Right ventricle myocardium inferior (tissue), 1 donor: Measurements from ENCODE around the gene NEK7. TPM values are rescaled to one million over a fixed set of nuclear protein-coding genes. Genes with fewer than 3 reads are reported as not detected.

Experiments used
- ATAC-seq: fragments of 200-7000 bp; cut with Tn5 transposase; one replicate; pipeline ENCODE4 v1.9.1; 2020; ENCODE audit warnings: mild to moderate bottlenecking, moderate library complexity
- DNase-seq: peaks from one replicate; pipeline ENCODE4 v3.0.0; 2021; ENCODE audit errors: missing footprints
- intact Hi-C: fragments of 100-400 bp; cut with DNase I; formaldehyde crosslinking; loops from one replicate; pipeline ENCODE4 v1.11.0; 2022
- total RNA-seq: library from RNA; stranded (reverse); fragmentation: NEBNext Ultra II Directional; extraction: Animal tissue kit (Norgen Biotek cat#: 25700); gene quantifications from one replicate; pipeline ENCODE4 v1.2.1, GENCODE V29; 2021
- donor health status: DM: no; HTN: yes; CAD: no; lungs with severe emphysema.

The NEK7 gene
- total RNA-seq, 1 donor from 2014 or later = 188 TPM

- DNase-seq (no peak), ATAC-seq (no peak)
- intact Hi-C loops = no loop called here
These were observed 22.5 kb upstream of the NEK7 start for GRCh38 chr1:198134252-198134651.

DNA sequence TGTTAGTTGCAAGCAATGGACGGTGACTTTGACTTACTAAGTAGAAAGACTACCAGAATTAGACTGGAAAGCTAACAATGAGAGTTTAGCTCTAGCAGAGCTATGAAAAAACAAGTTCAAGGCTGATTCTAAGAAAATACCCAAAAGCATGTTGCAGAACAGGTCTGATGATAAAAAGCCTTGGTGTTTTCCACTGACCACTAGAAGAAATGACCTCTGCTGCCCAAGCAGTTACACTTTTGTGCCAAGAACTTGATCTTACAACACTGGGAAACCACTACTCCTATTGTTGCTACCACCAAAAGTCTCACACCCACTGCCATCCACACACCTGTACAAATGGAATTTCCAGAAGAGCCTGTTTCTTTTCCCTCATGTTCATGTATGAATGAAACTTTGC, 21.4 kb upstream of the NEK7 start:
- no peak for DNase-seq
- ATAC-seq = no peak
- intact Hi-C loops = no loop called here

DNA sequence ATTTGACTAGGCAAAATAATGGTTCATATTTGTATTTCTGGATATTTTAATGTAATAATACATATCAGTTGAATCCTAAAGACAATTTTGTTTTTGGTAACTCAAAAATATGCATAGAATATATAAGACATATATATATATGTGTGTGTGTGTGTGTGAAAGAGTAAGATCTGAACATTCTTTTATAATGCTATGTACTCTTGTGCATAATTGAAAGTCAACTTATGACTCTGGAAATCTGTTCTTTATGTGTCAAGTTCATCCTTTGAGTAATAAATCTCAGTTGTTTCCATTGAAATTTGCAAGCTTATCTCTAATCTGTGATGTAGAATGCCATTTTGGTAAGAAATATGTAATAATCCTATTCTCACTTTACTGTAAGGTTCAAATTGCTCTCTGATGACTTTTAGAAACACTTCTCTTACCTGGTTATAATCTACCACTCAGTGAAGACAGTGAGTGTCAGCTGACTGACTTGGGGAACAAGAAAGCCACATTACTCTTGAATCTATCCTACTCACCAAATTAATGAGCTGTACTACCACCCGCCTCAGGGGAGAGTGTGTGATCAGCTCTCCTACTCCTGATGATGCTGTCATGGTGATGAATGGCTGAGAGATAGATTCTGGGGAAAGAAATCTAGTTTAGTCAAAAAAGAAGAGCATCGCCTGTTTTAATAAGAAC, 15.0 kb upstream of the NEK7 start:
- no peak for ATAC-seq
- no peak for DNase-seq
- intact Hi-C loops = no loop called here

GRCh38 chr1:198143797-198144196, 13.0 kb upstream of the NEK7 start:
- DNase-seq = no peak
- ATAC-seq = no peak
- intact Hi-C loops = no loop called here

GRCh38 chr1:198147216-198147615, 9.6 kb upstream of the NEK7 start:
- no peak for ATAC-seq

DNA sequence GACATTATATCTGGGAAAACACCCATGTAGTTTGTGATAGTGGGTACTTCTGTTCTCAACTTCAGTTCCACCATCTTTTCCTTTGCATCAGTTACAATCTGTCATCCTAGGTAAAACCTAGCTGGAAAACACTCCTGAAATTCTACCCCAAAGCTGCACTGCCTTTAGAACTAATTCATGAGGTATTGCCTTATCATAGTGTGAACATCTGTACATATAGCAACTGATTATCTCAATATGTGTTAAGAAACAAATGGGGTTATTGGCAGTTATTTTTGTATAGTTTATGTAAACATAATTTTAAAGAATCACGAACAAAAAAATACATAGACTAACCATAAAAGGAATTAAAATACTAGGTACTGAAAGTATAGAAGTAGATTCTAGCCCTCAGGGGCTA, 6.4 kb upstream of the NEK7 start:
- ATAC-seq = no peak
- intact Hi-C loops = loop anchor here (5.0 kb wide), 1 partner anchor 33 kb away; no protein-coding TSS in a partner anchor

More at GRCh38 chr1:198147216-198147615, 9.6 kb upstream of the NEK7 start:
- intact Hi-C loops = no loop called here
- DNase-seq = no peak

GRCh38 chr1:198151688-198152087, 5.1 kb upstream of the NEK7 start:
- no peak for ATAC-seq
- intact Hi-C loops = loop anchor here (5.0 kb wide), 1 partner anchor 34 kb away; no protein-coding TSS in a partner anchor
- no peak for DNase-seq

More for the DNA sequence above, 6.4 kb upstream of the NEK7 start:
- DNase-seq = no peak

DNA sequence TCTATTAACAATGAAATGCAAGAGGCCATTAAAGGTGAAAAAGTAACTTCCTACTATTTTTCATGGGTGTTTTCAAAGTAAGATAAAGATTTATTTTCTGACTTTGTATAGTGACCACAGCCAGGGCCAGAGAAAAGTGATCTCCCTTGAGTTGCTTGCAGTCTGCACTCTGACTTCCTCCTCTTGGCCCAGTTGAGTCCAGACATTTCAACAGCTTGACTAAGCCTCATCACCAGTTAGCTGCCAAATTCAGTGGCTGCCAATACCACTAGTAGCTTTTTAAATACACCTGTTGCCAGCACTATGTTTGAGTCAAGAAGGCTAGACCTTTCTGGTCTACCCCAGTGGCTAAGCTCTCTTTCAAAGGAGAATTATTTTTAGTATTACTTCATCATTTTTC, 3.7 kb upstream of the NEK7 start:
- ATAC-seq (peak; percentile 49), DNase-seq (no peak)
- intact Hi-C loops = loop anchor here (5.0 kb wide), 1 partner anchor 36 kb away; no protein-coding TSS in a partner anchor

GRCh38 chr1:198153804-198154203, 3.0 kb upstream of the NEK7 start:
- ATAC-seq = no peak
- DNase-seq = no peak
- intact Hi-C loops = loop anchor here (5.0 kb wide), 1 partner anchor 37 kb away; no protein-coding TSS in a partner anchor

DNA sequence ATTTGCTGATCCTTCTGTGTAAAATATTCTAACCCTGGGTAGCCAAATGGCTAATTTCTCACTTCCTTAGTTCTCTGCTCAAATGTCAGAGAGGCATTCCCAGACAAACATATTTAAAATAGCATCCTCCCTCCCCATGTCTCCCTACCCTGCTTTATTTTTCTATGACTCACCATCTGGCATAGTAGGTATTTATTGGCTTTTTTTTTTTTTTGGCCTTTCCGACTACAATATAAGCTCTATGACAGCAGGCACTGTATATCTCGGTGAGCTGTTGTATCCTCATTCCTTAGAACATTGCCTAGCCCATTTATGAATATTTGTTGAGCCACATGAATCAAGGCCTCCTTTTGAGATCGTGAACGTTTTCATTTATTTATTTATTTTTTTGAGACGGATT, 1.5 kb upstream of the NEK7 start:
- ATAC-seq (no peak), DNase-seq (no peak)
- intact Hi-C loops = loop anchor here (5.0 kb wide), 4 partner anchors 47 to 127 kb away; no protein-coding TSS in a partner anchor

DNA sequence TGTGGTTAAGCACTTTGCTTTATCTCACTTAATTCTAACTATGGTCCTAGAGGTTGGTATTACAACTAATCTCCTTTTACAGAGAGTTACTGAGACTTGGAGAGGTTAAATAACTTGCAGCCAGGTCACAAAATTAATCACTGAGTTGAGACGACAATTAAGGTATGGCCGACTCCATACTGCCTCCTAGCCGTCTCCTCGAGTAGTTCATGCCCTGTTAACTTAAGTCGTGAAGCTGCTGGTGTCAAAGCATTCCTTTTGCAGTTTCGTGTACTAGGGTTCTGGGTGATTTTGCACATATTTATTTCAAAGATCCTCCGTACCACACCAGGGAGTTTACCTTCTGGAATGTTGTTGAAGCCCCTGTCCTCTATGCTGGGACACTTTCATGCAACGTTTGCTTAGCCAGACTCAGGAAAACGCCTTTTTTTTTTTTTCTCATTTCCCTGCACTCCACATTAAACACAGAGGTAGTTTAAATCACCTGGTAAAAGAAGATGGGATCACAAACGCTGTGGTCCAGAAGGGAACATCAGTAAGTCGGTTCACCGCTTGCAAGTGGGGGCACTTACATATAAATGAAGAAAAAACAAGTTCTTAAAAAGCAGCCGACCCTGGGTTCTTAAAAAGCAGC, 570 bp upstream of the NEK7 start:
- no peak for ATAC-seq
- intact Hi-C loops = loop anchor here (5.0 kb wide), 4 partner anchors 46 to 126 kb away; no protein-coding TSS in a partner anchor
- DNase-seq = no peak

DNA sequence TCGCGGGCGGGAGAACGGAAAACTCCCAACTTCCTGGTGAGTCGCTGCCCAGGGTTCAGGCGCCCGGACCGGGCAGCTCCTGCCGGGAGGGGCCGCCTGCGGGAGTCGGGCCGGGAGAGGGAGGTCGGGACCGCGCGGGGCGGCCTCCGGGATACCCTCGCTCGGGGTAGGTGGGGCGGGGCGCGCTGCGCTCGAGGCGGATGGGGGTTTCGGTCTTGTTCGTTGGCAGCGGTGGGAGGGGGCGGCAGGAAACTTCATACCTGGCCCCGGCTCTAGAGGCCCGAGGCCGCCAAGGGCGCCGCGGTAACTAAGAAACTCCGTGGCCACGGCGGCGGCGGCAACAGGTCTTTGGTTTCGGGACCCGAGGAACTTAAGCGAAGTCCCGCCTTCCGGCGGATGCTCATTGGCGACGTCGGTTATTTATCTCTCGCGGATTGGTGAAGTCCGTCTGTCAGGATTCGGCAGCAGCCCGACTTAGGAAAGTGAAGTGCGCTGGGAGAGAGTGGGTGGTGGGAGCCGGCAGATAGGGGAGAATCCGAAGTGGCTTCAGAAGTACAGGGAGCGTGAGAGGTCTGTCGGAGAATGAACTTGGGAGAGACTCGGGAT, 546 bp downstream of the NEK7 start:
- intact Hi-C loops = loop anchor here (5.0 kb wide), 4 partner anchors 45 to 125 kb away; no protein-coding TSS in a partner anchor
- DNase-seq = peak; percentile 96
- peak; percentile 76 for ATAC-seq

DNA sequence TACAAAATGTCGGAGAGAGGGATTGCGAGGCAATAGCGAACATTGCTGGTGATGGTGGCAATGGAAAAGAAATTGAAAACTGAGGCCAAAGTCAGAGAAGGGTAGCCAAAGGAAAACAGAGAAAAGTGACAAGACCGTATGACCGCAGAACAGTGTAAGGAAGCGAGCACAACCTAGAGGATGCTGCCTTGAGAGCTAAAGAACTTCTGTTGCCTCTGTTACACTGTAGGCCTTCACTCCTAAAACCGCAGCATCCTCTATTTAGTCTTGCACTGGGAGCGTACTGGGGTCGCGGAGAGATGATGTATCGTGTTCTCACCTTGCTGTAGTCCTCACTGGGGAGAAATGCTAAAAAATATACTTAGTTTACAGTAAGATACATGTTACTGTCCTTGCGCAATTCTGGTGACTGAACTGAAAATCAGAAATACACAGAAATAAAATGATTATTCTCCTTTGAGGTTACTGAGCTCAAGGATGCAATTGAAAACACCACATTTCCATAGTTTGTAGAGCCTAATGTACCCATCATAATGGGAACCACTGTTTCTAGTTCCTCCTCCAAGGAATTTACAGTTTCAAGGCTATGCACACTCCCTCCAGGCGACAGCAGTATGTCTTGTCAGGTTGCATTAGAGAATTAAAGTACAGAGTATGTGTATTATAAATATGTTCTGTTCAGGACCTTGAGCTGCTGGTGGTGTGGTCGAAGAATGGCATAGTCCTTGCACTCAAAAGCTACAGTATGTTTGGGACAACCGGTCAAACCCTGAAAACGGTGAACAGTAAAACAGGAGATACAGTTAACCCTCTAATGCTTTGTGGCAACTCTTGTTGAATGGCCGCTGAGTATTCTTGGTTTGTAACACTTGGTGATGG, 1.3 kb downstream of the NEK7 start:
- ATAC-seq (no peak), DNase-seq (no peak)

DNA sequence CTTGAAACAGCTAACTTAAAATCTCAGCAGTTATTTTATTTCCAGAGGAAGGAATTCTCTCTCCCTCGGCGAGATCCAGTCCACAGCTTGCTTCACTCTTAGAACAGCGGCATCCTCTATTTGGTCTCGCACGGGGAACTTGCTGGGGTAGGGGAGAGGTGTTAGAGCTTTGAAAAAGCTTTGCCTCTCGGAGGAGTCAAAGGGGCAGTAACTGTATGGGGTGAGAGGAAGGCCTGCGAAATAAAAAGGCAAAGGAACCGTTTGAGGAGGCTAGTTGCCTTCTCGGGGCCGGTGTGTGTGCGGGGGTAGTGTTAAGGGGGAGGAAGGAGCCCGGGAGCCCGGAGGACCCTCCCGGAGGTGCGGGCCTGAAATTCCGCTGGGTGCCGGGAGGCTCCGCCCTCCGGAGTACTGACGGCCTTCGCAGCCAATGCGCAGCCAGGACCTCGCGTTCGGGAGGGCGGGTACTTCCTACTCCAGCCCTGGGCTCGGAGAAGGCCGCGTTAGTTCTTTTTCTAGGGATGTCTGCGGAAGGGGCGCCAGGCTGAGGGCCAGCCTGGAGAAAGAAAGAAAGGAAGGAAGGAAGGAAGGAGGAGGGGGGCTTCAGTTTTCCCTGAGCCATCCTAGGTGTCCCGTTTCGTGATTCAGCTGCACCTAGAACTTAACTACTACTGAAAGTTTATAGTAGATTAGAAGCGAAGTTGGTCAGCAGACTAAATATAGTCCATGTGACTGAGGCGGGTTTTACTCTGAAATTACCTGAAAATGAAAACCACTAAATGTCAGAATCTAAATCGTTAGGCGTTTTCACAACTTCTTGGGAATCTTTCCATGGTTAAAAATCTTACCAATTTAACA, 2.2 kb downstream of the NEK7 start:
- intact Hi-C loops = loop anchor here (5.0 kb wide), 4 partner anchors 43 to 123 kb away; no protein-coding TSS in a partner anchor

More for the DNA sequence above, 1.3 kb downstream of the NEK7 start:
- intact Hi-C loops = loop anchor here (5.0 kb wide), 4 partner anchors 44 to 124 kb away; no protein-coding TSS in a partner anchor

DNA sequence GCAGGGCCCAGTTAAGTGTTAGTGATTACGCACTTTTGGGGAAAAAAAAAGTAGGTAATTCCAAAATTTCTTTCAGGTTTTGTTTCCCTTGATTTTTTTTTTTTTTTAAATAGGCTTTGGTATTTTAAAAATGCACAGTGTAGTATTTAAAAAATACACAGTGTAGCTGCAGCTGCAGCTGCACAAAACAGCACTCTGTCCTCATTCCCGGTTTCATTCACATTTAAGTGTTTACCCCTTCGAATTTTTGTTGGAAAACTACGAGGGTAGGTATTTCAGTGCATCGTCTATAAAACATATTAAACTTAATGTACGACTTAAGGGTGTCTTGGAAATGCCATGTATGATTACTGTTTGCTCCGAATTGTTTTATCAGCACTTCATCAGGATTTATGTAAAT, 3.4 kb downstream of the NEK7 start:
- ATAC-seq (no peak), DNase-seq (no peak)
- intact Hi-C loops = no loop called here

More for the DNA sequence above, 2.2 kb downstream of the NEK7 start:
- DNase-seq (peak; percentile 95), ATAC-seq (peak; percentile 89)

GRCh38 chr1:198160946-198161614, 4.3 kb downstream of the NEK7 start:
- ATAC-seq (no peak), DNase-seq (no peak)
- intact Hi-C loops = no loop called here

DNA sequence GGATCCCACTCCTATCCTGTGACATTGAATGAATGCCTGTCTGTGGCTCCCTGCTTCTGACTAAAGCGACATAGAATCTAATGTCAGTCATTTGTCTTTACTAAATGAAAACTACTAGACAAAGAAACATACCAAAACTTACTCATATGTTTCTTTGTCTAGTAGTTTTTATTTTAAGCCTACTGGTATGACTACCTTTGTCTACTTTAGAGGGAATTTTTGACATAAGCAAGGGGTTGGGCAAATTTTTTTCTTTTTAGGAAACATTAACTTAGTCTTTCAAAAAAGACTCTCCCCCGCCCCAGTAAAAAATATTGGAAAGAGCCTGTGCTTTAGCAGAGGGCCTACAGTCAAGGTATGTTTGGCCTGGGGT, 4.9 kb downstream of the NEK7 start:
- DNase-seq (no peak), ATAC-seq (no peak)
- intact Hi-C loops = no loop called here
